GM18861 (cell line): ENCODE measurements around the gene FBLN1.

ENCODE experiments used
- ATAC-seq: cut with Tn5 transposase; IDR thresholded peaks from one replicate; pipeline ENCODE4 v1.9.1; 2021; ENCODE audit not compliant: unreplicated experiment

The FBLN1 gene

GRCh38 chr22:45631841-45632238 is 129.2 kb downstream of the FBLN1 start:
- no peak for ATAC-seq

GRCh38 chr22:45632791-45633515 is 130.3 kb downstream of the FBLN1 start:
- no peak for ATAC-seq

GRCh38 chr22:45636683-45637082 is 134.0 kb downstream of the FBLN1 start:
- ATAC-seq: no peak

- no peak for ATAC-seq
These were observed 135.5 kb downstream of the FBLN1 start for GRCh38 chr22:45638197-45638596.

- no peak for ATAC-seq
These were observed 136.4 kb downstream of the FBLN1 start for GRCh38 chr22:45638834-45639746.

GRCh38 chr22:45639747-45640102 is 137.0 kb downstream of the FBLN1 start:
- ATAC-seq: no peak

- ATAC-seq: no peak
These were observed 137.7 kb downstream of the FBLN1 start for GRCh38 chr22:45640291-45640940.

GRCh38 chr22:45640941-45641621 is 138.4 kb downstream of the FBLN1 start:
- ATAC-seq: no peak

- no peak for ATAC-seq
These were observed 140.3 kb downstream of the FBLN1 start for GRCh38 chr22:45642986-45643385.

- no peak for ATAC-seq
These were observed 142.0 kb downstream of the FBLN1 start for GRCh38 chr22:45644714-45645113.

- no peak for ATAC-seq
These were observed 142.5 kb downstream of the FBLN1 start for GRCh38 chr22:45645150-45645525.

GRCh38 chr22:45645526-45646414 is 143.1 kb downstream of the FBLN1 start:
- ATAC-seq: no peak

- no peak for ATAC-seq
These were observed 145.0 kb downstream of the FBLN1 start for GRCh38 chr22:45647532-45648225.

- no peak for ATAC-seq
These were observed 145.8 kb downstream of the FBLN1 start for GRCh38 chr22:45648301-45649117.

- ATAC-seq: no peak
These were observed 147.1 kb downstream of the FBLN1 start for GRCh38 chr22:45649809-45650208.

GRCh38 chr22:45650721-45651120 is 148.0 kb downstream of the FBLN1 start:
- ATAC-seq: no peak
